K562 (cell line): ENCODE results near the gene HNRNPD. TPM values are rescaled to one million over a fixed set of nuclear protein-coding genes. Genes with fewer than 3 reads are reported as not detected.

Experiments used
- ATF2 ChIP-seq: sonication (generic); formaldehyde crosslinking; IDR thresholded peaks from 2 replicates; pipeline ENCODE4 v1.8.1; 2022; ENCODE audit warnings: missing genetic modification reagents
- CBX8 ChIP-seq: fragments of 200-600 bp; sonication (generic); IDR thresholded peaks from 2 replicates; pipeline ENCODE4 v1.6.1; 2012; ENCODE audit warnings: borderline replicate concordance, mixed run types, low read depth, mild to moderate bottlenecking, moderate library complexity, mixed read lengths, low read length, control low read depth, inconsistent platforms; ENCODE audit not compliant: poor library complexity, severe bottlenecking; ENCODE audit errors: extremely low read depth
- DLX4 ChIP-seq: fragments of 250-450 bp; sonication (Bioruptor Pico); IDR thresholded peaks from 2 replicates; pipeline ENCODE4 v1.6.1; 2021; ENCODE audit warnings: mild to moderate bottlenecking
- E2F8 ChIP-seq: fragments of 450-650 bp; IDR thresholded peaks from 2 replicates; pipeline ENCODE4 v1.7.1; 2018; ENCODE audit warnings: mild to moderate bottlenecking, low read depth; ENCODE audit not compliant: partially characterized antibody
- FOXA1 ChIP-seq: fragments of 450-650 bp; IDR thresholded peaks from 2 replicates; pipeline ENCODE4 v1.6.1; 2016; ENCODE audit warnings: mild to moderate bottlenecking, borderline replicate concordance
- FOXK2 ChIP-seq, 2 experiments: fragments of 450-650 bp; IDR thresholded peaks in 1 of 2; conservative IDR thresholded peaks in 1 of 2; 2 replicates each; pipeline ENCODE4 v1.6.1; 2016; ENCODE audit warnings: low read depth in 2 of 2, mild to moderate bottlenecking in 1 of 2
- GATAD2B ChIP-seq: fragments of 450-650 bp; IDR thresholded peaks from 2 replicates; pipeline ENCODE4 v1.6.1; 2017; ENCODE audit warnings: mild to moderate bottlenecking, borderline replicate concordance
- MBD1 ChIP-seq: fragments of 250-450 bp; sonication (Bioruptor Pico); IDR thresholded peaks from 2 replicates; pipeline ENCODE4 v1.8.0; 2022; ENCODE audit warnings: inconsistent platforms
- NCOR1 ChIP-seq: fragments of 450-650 bp; IDR thresholded peaks from 2 replicates; pipeline ENCODE4 v1.6.1; 2016; ENCODE audit warnings: mild to moderate bottlenecking, moderate library complexity
- SMARCA4 ChIP-seq: fragments of 450-650 bp; IDR thresholded peaks from 2 replicates; pipeline ENCODE4 v1.6.1; 2016
- SMC3 ChIP-seq: conservative IDR thresholded peaks from 2 replicates; pipeline ENCODE4 v1.6.1; 2011; ENCODE audit warnings: low read depth, low read length, improper control_type of control experiment; ENCODE audit not compliant: insufficient read depth
- SP2 ChIP-seq: IDR thresholded peaks from 2 replicates; pipeline ENCODE4 v1.6.1; 2011; ENCODE audit warnings: mild to moderate bottlenecking, low read depth, low read length, moderate library complexity; ENCODE audit not compliant: poor library complexity, severe bottlenecking; ENCODE audit errors: extremely low read depth
- TCF3 ChIP-seq: sonication (generic); formaldehyde crosslinking; IDR thresholded peaks from 2 replicates; pipeline ENCODE4 v1.4.0; 2020; ENCODE audit warnings: mild to moderate bottlenecking, missing genetic modification reagents
- ZKSCAN3 ChIP-seq: fragments of 250-450 bp; sonication (Bioruptor Pico); IDR thresholded peaks from 2 replicates; pipeline ENCODE4 v1.4.0; 2020
- ZNF121 ChIP-seq: sonication (generic); formaldehyde crosslinking; conservative IDR thresholded peaks from 2 replicates; pipeline ENCODE4 v1.8.0; 2022; ENCODE audit warnings: missing genetic modification reagents
- ZNF175 ChIP-seq: fragments of 200-800 bp; sonication (Bioruptor generic); IDR thresholded peaks from 2 replicates; pipeline ENCODE4 v1.6.1; 2016; ENCODE audit warnings: low read depth, mild to moderate bottlenecking, missing genetic modification characterization, missing compliant biosample characterization
- ZNF449 ChIP-seq: fragments of 250-450 bp; sonication (Bioruptor Pico); IDR thresholded peaks from 2 replicates; pipeline ENCODE4 v1.8.0; 2022; ENCODE audit warnings: moderate library complexity, mild to moderate bottlenecking, inconsistent platforms
- ZNF57 ChIP-seq: fragments of 450-650 bp; formaldehyde crosslinking; IDR thresholded peaks from 2 replicates; pipeline ENCODE4 v1.4.0; 2020; ENCODE audit warnings: mild to moderate bottlenecking, moderate library complexity
- polyA plus RNA-seq, 8 experiments: library from polyadenylated mRNA; depleted of rRNA in 4 of 8; stranded (reverse) in 5 of 8; unstranded in 3 of 8; fragments of >200 nt; fragmentation: Nextera tagmentation in 2 of 8; fragmentation: Illumina TruSeq in 1 of 8; extraction: Ambion mirVana in 2 of 8; extraction: Trizol in 1 of 8; gene quantifications; 2 replicates each; pipeline versions ENCODE4 v1.2.1 to v1.2.3, GENCODE V29; 2011 to 2014; ENCODE audit warnings: inconsistent platforms in 1 of 8, missing spikeins in 1 of 8
- total RNA-seq, 7 experiments: library from RNA; depleted of rRNA in 6 of 7; stranded (reverse); fragments of >200 nt in 6 of 7; fragmentation: Illumina TruSeq in 2 of 7; extraction: Trizol in 2 of 7; gene quantifications; 2 replicates each; pipeline versions ENCODE4 v1.2.1 to v1.2.3, GENCODE V29; 2011 to 2021; ENCODE audit warnings: low replicate concordance in 1 of 7

The HNRNPD gene
- total and polyA plus RNA-seq, 9 of the 15 experiments (the other 6 are each of a cell fraction or from before 2014, with no cell fraction given): 92.4 to 955 (median 160) TPM

GRCh38 chr4:82373816-82374625 lies at the start of gene HNRNPD (continued):
- TF ChIP-seq SP2 (peak; percentile 86), ZNF175 (no peak), MBD1 (CRISPR knock-in tag) (no peak), ZNF449 (CRISPR knock-in tag) (no peak), CBX8 (no peak), GATAD2B (no peak), DLX4 (CRISPR knock-in tag) (no peak), ATF2 (CRISPR knock-in tag) (no peak), TCF3 (CRISPR knock-in tag) (peak; percentile 48), FOXK2 (conservative IDR thresholded peaks at IDR 0.05 in 1 of 2, IDR thresholded peaks at IDR 0.05 in 1 of 2; ENCODE audit: low read depth in 2 of 2) (peak; percentile 87 to 94), E2F8 (peak; percentile 85), NCOR1 (peak; percentile 69), ZNF121 (0 out of 2 replicates have a peak, but pooled peaks have one; percentile 7), FOXA1 (no peak), ZNF57 (CRISPR knock-in tag) (no peak), SMARCA4 (no peak), SMC3 (0 out of 2 replicates have a peak, but pooled peaks have one; percentile 22), ZKSCAN3 (no peak)
